Activated effector memory CD4-positive, alpha-beta T cell treated with anti-CD3 and anti-CD28 coated beads, Interleukin-2, amount 50 U/mL, for 16 hours (primary cell): ENCODE measurements around the gene WDR1.

ENCODE experiments used
- DNase-seq: peaks from one replicate; pipeline ENCODE4 v3.0.0-alpha.2; 2020

The WDR1 gene

DNA sequence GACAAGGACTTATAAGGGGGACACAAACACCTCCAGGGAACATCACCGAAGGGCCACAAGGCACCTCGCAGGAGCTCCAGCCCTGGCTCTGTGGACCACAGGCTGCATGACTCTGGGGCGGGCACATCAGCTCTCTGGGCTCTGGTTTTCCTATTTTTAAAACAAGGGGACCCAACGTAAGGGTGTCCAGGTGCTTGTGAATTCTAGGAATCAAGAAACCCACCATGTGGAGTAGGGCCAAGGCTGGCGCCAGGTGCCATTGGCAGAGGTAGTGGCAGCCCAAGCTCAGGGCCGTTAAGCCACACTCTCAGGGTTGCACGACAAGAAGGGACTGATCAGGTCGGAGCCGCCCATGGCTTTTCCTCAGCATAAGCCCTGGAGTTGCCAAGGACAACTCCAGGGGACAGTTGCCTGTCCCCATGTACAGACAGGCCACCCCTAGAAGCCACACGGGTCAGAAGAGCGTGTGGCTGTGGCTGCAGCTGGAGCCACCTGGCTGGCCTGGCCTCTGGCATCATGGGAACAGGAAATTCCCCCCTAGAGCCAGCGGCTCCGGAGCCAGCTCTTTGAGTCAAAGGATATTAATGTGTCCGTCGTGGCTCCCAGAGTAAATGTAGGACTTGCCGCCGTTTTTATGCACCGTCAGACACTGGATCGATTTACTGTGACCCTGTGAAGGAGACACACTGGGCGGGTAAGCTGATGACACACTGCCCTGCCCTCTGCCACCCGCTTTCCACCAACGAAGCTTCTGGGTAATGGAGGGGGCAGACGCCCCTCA, 32.5 kb downstream of the WDR1 start:
- peak; percentile 53 for DNase-seq

GRCh38 chr4:10083331-10083771, 33.2 kb downstream of the WDR1 start:
- DNase-seq, result peak; percentile 58

DNA sequence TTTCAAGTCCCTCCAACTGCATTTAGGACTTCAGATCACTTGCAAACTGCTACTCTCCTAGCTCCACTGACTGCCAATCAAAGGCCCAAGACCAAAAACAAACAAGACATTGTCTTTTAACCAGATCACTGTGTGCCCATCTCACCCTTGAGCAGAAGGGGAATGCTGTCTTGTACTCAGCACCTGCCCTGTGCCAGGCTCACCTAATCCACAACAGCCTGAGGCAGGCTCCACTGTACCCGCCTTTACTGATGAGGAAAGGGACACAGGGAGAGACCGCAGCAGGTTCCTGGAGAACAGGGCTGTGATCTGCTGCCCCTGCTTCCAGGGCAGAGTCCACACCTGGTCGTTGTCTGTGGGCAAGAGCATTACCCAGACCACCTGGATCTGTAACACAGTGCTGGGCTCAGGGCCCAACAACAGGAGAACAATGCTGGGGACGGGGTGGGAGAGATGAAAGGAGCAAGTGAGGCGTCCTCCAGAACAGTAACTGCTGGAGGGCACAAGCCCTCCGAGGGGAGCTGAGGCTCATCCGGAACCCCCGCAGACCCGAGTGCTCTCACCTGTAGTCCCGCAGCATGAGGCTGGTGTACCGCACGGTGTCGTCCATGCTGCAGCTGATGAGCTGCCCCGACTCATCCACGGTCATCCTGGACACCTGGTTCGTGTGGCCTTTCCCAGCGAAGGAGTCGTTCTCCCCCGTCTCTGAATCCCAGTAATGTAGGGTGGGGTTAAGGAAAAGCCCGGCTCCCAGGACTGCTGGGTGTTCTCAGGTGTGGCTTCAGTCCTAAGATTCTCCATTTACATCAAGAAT, 33.9 kb downstream of the WDR1 start:
- peak; percentile 59 for DNase-seq

GRCh38 chr4:10082047-10082446, 34.6 kb downstream of the WDR1 start:
- DNase-seq, result peak; percentile 60

DNA sequence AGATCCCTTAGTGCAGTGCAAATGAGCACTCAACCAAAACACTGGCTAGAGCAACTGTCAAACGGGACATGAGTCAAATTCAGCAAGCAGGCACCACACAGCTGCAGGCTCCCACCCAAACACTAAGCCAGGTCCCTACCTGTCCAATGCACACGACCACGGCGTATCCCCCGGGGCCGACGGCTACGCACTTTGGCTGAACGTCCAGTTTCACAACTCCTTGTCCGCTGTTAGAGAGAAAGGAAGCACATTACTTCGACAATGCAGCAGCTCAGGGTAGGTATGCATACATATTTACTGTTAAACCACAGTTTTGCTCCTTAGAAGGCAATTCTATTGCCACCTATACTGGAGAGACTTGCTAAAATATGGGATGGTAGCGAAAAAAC, 35.4 kb downstream of the WDR1 start:
- DNase-seq, result no peak

DNA sequence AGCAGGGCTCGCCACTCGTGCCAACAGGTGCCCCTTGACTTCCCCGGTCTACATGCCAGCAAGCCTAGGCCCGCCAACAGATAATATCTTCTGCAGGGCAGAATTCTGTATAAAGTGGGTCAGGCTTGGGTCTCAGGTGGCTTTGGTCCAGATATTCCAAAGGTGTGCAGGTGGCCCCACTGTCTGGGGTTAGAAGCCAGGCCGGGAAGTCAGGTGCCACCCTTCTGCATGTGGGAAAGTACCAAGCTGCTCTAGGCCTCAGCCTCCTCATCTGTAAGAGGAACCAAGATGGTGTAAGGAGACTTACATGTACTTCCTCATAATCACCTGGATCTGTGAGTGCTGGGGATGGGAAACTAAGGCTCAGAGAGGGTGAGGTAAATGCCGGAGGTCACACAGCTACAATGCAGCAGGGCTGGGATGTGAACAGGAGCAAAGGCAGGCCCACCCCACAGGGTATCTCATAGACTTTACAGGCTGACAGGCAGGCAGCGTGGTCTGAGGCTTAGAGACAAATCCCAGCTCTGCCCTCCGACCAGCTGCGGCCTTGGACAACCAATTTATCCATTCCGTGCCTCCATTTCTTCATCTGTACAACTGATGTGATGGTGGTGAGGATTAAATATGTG, 35.9 kb downstream of the WDR1 start:
- no peak for DNase-seq

DNA sequence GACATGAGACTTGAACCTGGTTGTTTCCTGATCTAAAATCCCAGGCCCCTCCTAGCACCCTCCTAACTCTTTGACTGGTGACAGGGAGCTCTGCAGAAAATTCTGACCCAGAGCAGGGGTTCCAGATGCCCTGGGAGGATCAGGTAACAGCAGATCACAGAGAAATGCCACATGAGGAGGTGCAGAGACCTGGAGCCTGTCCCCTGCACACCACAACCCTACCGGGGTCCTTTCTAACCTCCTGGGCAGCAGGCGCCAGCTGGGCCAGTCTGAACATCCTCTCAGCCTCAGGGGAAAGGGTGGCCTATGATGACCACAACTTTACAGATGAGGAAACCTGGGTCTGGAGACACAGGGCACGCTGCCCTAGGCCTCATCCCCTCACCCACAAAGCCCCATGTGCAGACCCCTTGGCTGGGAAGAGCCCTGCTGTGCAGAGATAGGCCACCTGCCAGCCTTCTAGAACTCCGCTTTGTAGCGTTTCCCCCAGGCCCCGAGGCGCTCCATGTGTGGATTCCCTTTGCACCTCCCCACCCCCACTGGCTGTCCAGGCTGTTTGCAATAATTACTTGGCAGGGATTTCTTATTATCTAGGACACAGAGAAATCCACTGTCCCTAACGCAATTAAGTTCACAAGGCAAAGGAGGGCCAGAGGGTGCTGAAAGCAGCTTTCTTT, 36.5 kb downstream of the WDR1 start:
- DNase-seq, result no peak

DNA sequence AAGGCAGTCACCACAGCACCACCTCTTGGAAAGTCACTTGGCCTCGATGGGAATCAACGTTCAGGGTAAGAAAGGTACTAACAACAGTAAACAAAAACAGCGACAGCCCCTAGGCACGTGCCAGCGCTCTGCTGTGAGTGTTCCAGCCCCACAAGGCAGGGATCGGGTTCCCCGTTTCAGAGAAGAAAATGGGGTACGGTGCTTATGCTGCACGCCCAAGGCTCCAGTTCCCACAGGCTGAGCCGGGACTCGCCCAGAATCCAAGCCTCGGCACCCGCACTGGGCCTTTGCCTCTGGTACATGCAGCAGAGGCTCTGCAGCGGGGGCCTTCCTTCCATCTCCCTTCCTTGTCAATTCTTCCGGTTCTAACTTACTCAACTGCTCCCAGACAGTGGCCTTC, 37.3 kb downstream of the WDR1 start:
- DNase-seq, result peak; percentile 51

DNA sequence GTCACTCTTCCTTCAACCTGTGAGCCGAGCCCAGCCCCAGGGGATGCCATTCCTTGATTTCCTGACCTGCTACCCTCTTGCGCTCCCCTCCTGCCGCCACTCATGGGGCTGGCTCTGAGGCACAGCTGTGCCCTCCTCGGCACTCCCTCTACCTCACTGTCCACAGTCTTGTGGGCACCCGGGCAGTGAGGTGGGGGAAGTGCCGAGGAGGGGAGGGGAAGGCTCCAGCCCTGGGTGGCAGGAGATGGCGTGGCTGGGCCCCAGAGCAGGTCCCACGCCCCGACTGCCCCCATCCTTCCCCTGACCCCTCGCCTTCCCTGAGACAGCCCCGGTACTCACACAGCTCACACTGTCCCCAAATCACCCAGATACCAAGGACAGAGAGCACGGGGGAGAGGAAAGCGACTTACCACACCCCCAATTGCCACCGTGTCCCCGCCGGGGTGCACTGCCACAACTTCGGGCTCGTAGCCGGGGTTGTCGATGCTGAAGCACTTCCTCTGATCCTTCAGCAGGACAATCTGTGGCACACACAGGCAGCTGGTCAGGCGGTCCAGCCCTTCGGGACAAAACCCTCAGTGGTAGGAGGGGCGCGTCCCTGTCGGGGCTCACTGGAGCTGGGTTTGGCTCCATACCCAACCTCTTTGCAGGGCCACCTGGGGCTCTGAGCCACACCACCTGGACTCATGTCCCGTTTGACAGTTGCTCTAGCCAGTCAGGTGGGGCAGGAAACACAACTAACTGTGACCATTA, 37.9 kb downstream of the WDR1 start:
- peak; percentile 61 for DNase-seq

DNA sequence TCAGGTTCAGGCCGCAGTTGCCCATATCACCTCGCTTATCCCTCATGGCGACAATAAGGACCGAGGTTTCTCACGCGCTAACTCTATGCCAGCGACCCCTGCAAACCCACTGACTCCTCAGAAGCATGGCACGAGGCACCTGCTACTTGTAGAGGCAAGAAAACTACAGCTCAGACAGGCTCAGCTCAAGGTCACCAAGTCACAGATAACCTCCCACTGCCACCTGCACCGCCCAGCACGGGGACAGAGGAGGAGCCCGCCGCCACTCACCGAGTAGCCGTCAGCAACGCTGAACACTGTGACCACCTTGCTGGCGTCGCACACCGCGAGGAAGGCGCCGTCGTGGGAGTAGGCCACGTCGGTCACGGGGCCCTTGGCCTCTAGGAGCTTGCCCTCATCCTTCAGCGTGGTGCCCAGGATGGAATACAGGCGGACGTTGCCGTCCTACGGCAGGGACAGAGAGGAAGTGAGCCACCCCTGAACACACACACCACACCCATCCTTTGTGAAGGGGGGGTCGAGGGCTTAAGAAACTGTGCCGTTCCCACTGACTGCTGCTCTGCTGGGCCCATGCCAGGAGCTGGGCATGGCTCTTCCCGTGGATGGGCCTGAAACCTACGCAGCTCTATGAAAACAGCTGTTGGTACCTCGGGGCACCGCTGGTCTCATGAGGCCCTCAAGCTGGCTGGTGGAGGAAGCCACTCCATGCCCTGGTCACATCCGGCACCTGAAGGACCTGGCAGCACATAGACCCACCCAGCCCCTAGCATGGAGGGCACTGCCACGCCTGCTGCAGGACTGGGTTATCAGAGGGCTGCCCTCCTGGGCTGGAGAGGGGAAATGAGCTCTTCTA, 38.9 kb downstream of the WDR1 start:
- peak; percentile 62 for DNase-seq

DNA sequence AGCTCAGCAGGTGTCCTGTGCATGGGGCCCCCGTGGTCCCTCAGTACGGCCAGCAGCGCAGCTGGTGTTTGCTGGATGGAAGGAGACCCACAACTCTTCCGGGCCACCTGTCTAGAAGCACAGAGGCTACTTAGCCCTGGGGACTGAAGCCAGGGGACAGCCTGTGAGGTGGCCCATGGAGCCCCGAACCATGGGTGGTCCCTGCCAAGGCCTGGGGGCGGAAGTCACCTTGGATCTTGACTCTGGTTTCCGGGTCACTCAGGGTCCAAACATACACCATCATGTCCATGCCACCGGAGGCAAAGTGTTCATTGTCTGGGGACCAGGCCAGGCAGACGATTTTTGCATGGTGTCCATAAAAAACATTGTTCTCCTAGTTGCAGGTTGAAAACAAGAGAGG, 39.5 kb downstream of the WDR1 start:
- DNase-seq, result no peak

GRCh38 chr4:10075953-10076391, 40.6 kb downstream of the WDR1 start:
- no peak for DNase-seq

- DNase-seq, result no peak
These were observed 41.3 kb downstream of the WDR1 start for GRCh38 chr4:10075158-10075863.

DNA sequence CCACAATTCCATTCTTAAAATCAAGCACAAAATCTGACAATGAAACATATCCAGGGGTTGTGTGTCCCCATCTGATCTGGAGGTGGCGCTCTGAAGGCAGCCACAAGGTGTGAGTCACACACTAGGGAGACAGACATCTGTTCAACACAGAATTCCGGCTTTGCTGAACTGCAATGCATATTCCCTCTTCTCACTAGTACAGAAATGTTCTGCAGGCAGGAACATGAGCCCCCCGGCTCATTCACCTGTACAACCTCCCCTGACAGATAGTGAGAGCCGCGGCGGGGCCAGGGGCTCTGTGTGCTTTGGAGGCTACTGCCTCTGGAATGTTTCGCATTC, 41.9 kb downstream of the WDR1 start:
- no peak for DNase-seq

GRCh38 chr4:10074076-10074766, 42.4 kb downstream of the WDR1 start:
- DNase-seq, result no peak

GRCh38 chr4:10072420-10073017, 44.1 kb downstream of the WDR1 start:
- peak; percentile 8 for DNase-seq

DNA sequence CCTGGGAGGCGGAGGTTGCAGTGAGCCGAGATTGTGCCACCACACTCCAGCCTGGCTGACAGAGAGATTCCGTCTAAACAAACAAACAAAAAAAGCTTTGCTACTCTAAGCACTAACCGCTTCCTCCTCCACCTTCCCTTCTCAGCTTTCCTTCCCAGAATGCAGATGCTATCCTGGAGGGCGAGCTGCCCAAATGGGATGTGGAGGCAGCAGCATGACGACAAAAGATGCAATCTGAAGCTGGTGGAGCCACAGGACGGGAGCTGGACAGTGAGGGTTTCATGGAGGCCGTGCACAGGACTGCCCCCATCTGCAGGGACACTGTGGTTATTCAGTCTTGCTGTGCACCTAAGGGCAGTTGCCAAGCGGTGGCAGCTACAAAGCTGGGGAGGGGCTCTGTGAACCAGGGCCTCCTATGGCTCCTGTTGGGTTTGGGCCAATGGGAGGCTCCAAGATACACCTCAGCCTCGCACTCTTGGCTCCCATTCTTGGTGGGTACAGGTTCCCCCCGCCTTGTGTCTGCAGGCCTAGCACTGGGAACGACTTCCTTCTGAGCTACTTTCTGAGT, 47.4 kb downstream of the WDR1 start:
- DNase-seq, result no peak

DNA sequence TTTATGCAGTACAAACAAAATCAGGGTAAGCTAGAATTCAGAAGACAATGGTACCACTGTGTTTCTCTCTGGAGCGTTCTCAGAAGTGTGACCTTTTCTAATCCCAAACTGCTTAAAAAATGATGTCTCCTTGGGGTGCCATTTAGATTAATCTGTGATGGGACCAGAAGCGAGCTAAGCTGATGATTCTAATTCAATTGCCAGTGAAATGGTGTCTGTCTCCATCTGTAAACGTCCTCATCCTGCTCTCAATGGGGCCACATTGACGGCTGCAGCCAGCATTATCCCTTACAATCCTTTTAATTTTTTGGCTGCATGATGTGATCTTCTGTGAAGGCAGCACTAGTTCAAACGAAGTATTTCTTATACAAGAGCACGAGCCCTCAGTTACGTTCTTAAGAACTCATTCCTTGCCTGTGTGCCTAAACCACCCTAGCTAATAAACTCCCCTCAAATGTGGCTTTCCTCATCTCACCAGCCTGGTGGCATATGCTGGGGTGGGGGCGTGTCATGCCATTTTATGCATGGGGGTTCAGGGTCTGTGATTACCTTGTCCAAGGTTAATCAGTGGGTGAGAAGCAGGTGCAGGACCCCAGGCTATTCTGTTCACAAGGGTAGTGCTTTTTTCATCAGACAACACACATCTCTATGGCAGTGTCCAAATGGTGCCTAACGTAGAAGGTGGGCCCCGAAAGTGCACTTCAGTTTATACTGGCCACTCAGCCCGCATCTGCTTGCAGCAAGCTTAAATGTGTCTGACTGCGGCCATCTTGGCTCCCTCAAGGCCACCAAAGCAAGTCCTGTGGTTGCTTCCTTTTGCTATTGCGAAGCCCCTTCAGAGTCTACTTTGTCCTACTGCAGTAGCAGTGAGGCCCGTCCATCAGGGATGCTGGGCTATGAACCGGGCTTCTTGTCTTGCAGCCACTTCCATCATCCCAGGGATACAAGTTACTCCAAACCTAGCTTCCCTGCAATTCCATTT, 49.6 kb downstream of the WDR1 start:
- DNase-seq, result no peak
